Dermis microvascular lymphatic vessel endothelial cell (primary cell): Measurements from ENCODE around the gene SMARCD3. TPM values are rescaled to one million over a fixed set of nuclear protein-coding genes. Genes with fewer than 3 reads are reported as not detected.
A peak's percentile ranks its signal among the peaks of the same experiment; 100 is the strongest.

Source experiments
- DNase-seq, 2 donors: peaks; one replicate each; pipeline versions ENCODE4 v3.0.0 to v3.0.0-alpha.2; 2010; ENCODE audit warnings: low read depth in 2 of 2
- total RNA-seq: library from RNA; depleted of rRNA; stranded (reverse); fragments of >200 nt; gene quantifications from 2 replicates; pipeline ENCODE4 v1.2.1, GENCODE V29; 2014

SMARCD3 gene
- total RNA-seq, result 1.8 and 3.2 TPM in 2 replicates

DNA sequence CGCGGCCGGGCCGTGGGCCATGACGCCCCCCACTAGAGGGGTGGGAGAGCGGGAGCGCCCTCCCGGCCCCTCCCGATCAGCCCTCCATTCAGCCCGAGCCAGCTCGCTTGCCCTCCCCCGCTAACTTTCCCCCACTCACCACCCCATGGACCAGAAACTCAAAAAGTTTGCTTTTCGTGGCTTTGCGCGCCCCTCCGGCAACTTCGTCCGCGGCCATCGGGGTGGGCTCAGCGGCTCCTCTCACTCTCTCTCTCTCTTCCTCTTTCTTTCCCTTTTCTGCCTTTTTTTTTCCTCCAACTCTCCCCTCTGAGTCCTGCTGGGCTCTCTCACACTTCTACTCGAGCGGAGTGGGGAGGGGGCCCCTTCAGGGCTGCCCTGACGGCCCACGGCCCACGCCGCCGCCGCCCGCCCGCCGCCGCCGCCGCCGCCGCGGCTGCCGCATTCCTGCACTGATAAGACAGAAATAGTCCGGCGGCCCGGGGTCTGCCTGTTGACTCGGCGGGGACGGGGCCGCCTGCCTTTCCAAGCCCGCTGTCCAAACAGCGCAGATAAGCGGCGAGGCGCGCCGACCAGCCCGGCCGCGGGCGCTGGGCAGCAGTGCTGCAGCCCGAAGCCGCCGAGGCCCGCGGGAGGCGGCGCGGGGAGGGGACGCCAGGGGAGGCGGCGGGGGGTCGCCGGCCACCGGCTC, at the start of gene SMARCD3:
Gene SMARCD3, minus strand, starts transcription at position 349 of the 688 bp plus-strand sequence. Its CDS starts 132 bp downstream, at position 217.
- DNase-seq, result peak in 1 of 2 donors; percentile 66

GRCh38 chr7:151296202-151296992, 47.9 kb upstream of the SMARCD3 start:
- no peak for DNase-seq

GRCh38 chr7:151292850-151293249, 44.4 kb upstream of the SMARCD3 start:
- DNase-seq, result no peak

DNA sequence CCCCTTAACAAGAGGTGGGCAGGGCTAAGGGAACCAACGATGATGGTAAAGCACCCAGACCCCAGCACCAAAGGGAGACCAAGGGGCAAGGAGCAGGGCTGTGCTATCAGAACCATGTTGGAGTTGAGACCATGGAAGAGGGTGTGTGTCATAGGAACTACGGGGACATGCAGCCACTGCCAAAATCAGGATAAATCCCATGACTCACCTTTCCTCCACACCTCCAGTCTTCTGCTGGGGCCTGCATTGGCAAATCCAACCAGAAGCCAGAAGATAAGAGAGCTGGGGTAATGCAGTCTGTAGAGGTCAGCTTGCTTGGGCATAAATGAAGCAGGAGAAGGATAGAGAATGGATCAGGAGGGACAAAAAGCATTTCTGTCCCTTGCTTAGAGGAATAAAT, 42.7 kb upstream of the SMARCD3 start:
- DNase-seq, result no peak

DNA sequence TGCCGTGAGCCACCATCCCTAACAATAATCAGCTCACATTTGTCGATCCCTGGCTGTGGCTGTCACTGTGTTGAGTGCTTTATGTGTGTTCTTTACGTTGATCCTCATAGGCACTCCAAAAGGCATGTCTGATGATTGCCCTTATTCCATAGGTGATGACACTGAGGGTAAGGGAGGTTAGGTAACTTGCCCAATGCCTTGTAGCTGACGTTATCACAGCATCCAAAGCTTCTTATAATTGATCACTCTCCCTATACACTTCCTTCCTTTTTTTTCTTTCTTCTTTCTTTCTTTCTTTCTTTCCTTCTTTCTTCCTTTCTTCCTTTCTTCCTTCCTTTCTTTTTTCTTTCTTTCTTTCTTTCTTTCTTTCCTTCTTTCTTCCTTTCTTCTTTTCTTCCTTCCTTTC, 41.9 kb upstream of the SMARCD3 start:
- no peak for DNase-seq

- no peak for DNase-seq
These were observed 41.4 kb upstream of the SMARCD3 start for GRCh38 chr7:151289891-151290290.

- no peak for DNase-seq
These were observed 37.7 kb upstream of the SMARCD3 start for GRCh38 chr7:151286148-151286547.

DNA sequence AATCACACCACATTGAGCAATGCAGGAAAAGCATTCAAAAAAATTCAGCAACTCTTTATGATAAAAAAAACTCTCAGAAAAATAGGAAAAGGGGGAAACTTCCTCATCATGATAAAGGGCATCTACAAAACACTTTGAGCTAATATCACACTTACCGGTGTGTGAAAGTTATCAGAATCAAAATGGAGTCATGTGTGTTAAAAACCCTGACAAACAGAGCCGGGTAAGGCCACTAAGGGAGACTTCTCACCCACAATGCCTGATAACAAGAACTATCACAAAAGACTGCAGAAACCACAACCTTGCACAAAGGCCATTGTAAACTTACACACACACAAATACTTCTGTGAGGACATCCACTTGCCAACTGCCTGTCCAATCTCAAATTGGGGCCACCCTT, 34.8 kb upstream of the SMARCD3 start:
- DNase-seq, result no peak

DNA sequence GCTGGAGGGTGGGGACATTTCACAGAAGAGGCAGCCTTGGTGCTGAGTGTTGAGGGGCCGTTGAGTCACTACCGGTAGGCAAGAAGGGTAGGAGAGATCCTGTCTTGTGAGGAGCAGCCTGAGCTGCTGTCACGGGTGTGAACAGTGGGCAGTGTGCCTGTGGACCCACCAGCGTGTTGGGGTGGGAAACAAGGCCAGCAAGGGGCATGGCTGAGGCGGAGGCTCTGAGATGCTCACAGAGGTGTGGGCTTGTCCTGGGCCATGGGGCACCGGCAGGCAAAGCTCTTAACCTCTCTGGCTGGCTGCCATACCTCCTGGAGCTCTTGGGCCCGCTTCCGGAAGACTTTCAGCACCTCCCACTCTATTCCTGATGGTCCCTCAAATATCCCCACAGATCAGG, 33.6 kb upstream of the SMARCD3 start:
- DNase-seq, result no peak

GRCh38 chr7:151281686-151282085, 33.2 kb upstream of the SMARCD3 start:
- no peak for DNase-seq

- no peak for DNase-seq
These were observed 32.0 kb upstream of the SMARCD3 start for GRCh38 chr7:151280388-151281019.

GRCh38 chr7:151279868-151280267, 31.4 kb upstream of the SMARCD3 start:
- no peak for DNase-seq

- no peak for DNase-seq
These were observed 30.5 kb upstream of the SMARCD3 start for GRCh38 chr7:151278949-151279348.

GRCh38 chr7:151277631-151278030, 29.1 kb upstream of the SMARCD3 start:
- no peak for DNase-seq

DNA sequence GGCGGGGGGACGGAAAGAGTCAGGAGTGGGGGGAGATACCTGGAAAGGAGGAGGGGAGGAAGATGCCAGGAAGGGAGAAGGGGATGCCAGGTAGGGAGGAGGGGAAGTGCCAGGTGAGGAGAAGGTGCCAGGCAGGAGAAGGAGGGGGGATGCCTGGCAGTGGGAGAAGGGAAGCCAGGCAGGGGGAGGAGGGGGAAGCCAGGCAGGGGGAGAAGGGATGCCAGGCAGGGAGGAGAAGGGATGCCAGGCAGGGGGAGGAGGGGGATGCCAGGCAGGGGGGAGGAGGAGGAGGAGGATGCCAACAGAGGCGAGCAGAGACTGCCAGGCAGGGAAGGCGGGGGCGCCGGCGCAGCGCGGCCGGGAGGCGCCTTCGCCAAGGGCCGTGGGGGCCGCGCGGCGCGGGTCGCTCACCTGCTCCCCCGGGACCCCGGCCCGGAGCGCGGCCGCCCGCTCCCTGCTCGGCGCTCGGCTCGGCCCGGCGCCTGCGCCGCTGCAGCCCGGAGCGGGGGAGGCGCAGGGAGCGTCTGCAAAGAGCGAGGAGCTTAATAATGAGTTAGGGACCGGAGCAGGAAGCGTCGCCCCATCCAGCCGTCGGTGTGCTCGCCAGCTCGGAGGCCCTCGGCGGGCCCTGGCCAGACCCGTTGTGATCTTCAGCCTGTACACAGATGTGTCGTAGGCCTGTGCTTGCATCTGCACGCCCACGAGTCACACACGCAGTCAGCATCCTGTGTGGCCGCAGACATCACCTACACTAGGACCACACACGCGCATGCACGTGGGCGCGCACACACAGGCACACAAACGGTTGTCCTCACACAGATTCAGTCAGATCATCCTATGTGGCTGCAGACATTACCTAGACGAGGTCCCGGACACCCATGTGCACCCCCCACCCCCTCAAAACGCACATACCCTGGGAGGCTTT, 28.4 kb upstream of the SMARCD3 start:
- peak; percentile 12 to 43 for DNase-seq

GRCh38 chr7:151275813-151276577, 27.5 kb upstream of the SMARCD3 start:
- DNase-seq, result no peak

DNA sequence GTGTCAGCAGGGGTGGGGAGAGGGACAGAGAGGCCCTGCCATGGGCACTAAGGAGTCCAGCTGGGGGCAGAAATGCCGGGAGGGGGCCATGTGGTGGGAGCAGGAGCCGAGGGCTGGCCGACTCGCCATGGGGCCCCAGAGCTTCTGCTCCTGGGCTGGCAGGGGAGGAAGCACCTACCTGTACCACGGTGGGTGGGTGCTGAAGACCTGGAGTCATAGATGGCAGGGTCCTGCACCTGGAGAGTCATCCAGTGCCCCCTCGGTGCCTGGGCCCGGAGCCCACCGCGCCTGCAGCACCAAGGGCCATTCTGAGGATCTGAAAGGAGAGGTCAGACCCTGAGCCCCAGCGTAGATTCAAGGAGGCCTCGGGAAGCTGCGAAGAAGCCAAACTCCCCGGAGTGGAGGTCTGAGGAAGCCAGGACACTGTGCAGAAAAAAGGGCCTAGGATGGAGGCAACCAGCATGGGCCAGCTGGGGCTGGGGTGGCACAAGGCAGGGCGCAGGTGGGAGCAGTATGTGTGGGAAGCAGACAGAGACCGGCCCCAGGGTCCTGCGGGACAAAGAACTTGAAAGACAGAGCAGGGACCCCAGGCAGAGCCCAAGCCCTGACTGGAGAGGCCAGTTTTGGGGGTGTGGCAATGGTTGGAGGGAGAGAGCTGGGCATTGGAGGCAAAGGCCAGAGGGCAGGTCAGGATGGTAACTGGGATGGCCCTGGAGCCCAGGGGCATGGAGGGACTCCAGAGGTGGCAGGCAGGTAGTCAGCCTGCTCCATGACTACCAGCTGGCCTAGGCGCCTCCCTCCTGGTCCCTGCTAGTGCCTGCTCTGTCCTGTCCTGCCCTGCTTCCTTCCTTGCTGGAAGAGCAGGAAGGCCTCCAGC, 26.7 kb upstream of the SMARCD3 start:
- DNase-seq, result no peak

DNA sequence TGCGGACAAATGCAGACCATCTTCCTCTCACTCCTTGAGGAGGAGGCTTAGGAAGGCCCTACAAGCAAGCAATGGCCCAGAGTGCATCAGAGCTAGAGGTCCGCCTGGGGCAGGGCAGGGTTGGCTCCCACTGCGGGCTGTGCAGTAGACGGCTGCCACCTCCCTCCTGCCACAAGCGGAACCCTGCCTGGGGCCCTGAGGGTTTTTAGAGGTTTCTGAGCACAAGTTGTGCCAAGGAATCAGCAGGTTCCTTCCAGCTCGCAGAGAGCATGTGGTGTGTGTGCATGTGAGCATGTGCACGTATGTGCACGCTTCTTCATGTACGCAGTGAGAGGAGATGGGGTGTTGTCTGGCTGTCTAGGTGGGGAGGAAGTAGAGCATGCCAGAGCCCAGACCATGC, 25.9 kb upstream of the SMARCD3 start:
- DNase-seq, result no peak

DNA sequence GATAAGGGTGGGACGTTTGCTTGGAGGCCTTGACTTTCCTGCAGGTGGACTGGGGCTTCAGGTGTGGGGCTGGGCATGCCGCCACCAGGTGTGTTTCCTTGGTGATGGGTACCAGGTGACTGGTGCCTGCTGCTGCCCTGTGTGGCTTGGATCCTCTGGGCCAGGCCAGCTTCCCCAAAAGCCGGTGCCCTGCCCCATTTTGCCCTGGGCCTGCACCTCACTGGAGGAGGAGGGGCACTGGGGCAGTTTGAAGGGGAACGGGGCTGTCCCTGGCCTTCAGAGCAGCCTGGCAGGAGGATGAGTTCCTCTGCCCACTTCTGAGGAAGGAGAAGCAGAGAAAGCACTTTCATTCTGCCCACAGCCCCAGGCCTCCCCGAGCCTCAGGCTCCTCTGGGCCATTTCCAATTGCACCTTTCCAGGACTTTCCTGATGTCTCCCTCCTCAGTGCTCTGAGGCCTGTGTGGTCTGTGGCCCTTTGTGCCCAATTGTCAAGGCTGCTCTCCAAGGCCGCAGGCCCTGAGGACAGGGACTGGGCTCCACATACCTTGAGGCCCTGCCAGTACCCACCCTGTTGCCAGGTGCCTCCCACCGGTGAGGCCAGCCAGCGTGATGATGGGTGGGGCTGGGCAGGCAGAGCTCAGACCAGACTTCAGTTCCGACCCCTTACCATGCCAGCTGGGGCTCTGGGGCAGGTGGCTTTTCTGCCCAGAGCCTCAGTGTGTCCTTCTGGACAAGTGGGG, 25.3 kb upstream of the SMARCD3 start:
- DNase-seq, result no peak
